ENCODE data around the gene STARD7. TPM values are rescaled to one million over a fixed set of nuclear protein-coding genes. Genes with fewer than 3 reads are reported as not detected.

STARD7 gene
- total and polyA plus RNA-seq, 2 donors = 49.4 to 80.7 TPM

Other genes with a start within 250 kb of the STARD7 start
- gene ANKRD36C, start 217.0 kb downstream of the STARD7 start, total RNA-seq = 239 TPM
- 2.6 TPM for gene ANKRD36C, start 217.0 kb downstream of the STARD7 start, polyA plus RNA-seq
- gene GPAT2, start 173.9 kb downstream of the STARD7 start, total RNA-seq = 1.8 TPM
- gene GPAT2, start 173.9 kb downstream of the STARD7 start, polyA plus RNA-seq = 4.9 TPM
- gene ADRA2B, start 92.3 kb downstream of the STARD7 start, total RNA-seq = 1.6 TPM
- 1.2 TPM for gene ADRA2B, start 92.3 kb downstream of the STARD7 start, polyA plus RNA-seq
- 0.85 TPM for gene ASTL, start 70.3 kb downstream of the STARD7 start, total RNA-seq
- 0.09 TPM for gene ASTL, start 70.3 kb downstream of the STARD7 start, polyA plus RNA-seq
- gene DUSP2, start 63.4 kb downstream of the STARD7 start, total RNA-seq = 18.5 TPM
- gene DUSP2, start 63.4 kb downstream of the STARD7 start, polyA plus RNA-seq = 18.1 TPM
- gene TMEM127, start 57.2 kb upstream of the STARD7 start, total RNA-seq = 13.4 TPM
- gene TMEM127, start 57.2 kb upstream of the STARD7 start, polyA plus RNA-seq = 47.6 TPM
- 52.4 TPM for gene CIAO1, start 57.4 kb upstream of the STARD7 start, total RNA-seq
- gene CIAO1, start 57.4 kb upstream of the STARD7 start, polyA plus RNA-seq = 60.3 TPM
- 58.3 TPM for gene SNRNP200, start 96.7 kb upstream of the STARD7 start, total RNA-seq
- 107 TPM for gene SNRNP200, start 96.7 kb upstream of the STARD7 start, polyA plus RNA-seq
- 3.3 TPM for gene ITPRIPL1, start 116.5 kb upstream of the STARD7 start, total RNA-seq
- 0.99 TPM for gene ITPRIPL1, start 116.5 kb upstream of the STARD7 start, polyA plus RNA-seq
- gene NCAPH, start 126.9 kb upstream of the STARD7 start, total RNA-seq = 6.5 TPM
- gene NCAPH, start 126.9 kb upstream of the STARD7 start, polyA plus RNA-seq = 0.70 TPM

Data from urinary bladder (tissue), 2 donors.